ENCODE results near the gene PDS5B.

Gene PDS5B

DNA sequence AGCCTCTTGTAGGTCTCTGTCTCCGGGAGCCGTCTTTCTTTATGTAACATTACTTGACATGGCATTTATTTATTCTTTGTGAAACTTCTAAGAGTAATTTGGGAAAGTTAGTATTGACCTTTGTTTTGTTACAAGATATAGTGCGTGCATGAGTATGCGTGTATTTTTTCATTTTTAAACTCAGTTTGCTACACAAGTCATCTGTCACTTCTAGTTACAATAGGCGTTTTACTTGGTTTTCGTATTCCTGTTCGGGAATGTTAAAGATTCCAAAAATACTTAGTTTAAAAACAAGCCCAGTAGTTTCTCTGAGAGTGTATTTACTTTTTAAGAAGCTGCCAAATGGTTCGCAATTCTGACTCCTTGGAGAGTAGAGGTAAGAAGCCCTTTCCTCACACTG lies 3.2 kb downstream of the PDS5B start:
- no peak for DNase-seq (ENCODE audit: low read depth)
- no peak overlapping the region for H3K4me3 ChIP-seq (ENCODE audit: low read depth, low read length)

GRCh38 chr13:32590266-32590665 lies 4.0 kb downstream of the PDS5B start:
- DNase-seq (ENCODE audit: low read depth): no peak
- no peak for TF ChIP-seq CTCF (IDR thresholded peaks at IDR 0.05; ENCODE audit: insufficient read depth, low read depth, low read length, missing control alignments)
- no peak overlapping the region for H3K4me3 ChIP-seq (ENCODE audit: low read depth, low read length)

More for the DNA sequence above, 3.2 kb downstream of the PDS5B start:
- no peak for TF ChIP-seq CTCF (IDR thresholded peaks at IDR 0.05; ENCODE audit: insufficient read depth, low read depth, low read length, missing control alignments)

GRCh38 chr13:32592082-32592481 lies 5.8 kb downstream of the PDS5B start:
- no peak for TF ChIP-seq CTCF (IDR thresholded peaks at IDR 0.05; ENCODE audit: insufficient read depth, low read depth, low read length, missing control alignments)
- DNase-seq (ENCODE audit: low read depth): no peak
- H3K4me3 ChIP-seq (ENCODE audit: low read depth, low read length): no peak overlapping the region

DNA sequence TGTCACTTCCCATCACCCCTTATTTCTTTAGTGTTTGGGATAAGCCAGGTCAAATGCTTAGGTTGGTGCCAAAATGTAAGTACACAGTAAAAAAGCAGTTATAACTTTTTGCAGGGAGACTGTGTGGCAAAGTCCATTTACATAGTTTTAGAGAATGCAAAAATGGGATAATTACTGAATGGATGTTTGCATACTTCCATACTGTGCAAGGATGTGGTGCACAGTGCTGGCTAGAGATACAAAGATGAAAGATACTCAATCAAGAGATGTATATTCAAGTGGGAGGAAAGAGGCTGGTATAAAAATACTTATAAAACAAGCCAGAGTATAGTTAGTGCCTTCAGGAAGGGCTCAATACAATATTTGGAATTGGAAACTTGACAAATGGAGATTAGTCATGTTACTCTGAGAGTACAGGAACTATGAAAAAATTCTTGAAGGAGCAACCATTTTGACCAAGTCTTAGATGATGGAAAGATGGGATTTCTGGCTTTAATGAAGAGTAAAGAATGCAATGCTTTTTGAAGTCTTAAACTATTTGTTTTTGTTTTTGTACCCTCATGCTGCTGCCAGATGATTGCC lies 8.0 kb downstream of the PDS5B start:
- DNase-seq (ENCODE audit: low read depth): no peak
- TF ChIP-seq CTCF (IDR thresholded peaks at IDR 0.05; ENCODE audit: insufficient read depth, low read depth, low read length, missing control alignments): no peak
- no peak overlapping the region for H3K4me3 ChIP-seq (ENCODE audit: low read depth, low read length)

- H3K4me3 ChIP-seq (ENCODE audit: low read depth, low read length): no peak overlapping the region
- TF ChIP-seq CTCF (IDR thresholded peaks at IDR 0.05; ENCODE audit: insufficient read depth, low read depth, low read length, missing control alignments): no peak
- no peak for DNase-seq (ENCODE audit: low read depth)
Observed at GRCh38 chr13:32595306-32595705, 9.1 kb downstream of the PDS5B start.

GRCh38 chr13:32600890-32601289 lies 14.6 kb downstream of the PDS5B start:
- no peak overlapping the region for H3K4me3 ChIP-seq (ENCODE audit: low read depth, low read length)
- TF ChIP-seq CTCF (IDR thresholded peaks at IDR 0.05; ENCODE audit: insufficient read depth, low read depth, low read length, missing control alignments): no peak
- no peak for DNase-seq (ENCODE audit: low read depth)

DNA sequence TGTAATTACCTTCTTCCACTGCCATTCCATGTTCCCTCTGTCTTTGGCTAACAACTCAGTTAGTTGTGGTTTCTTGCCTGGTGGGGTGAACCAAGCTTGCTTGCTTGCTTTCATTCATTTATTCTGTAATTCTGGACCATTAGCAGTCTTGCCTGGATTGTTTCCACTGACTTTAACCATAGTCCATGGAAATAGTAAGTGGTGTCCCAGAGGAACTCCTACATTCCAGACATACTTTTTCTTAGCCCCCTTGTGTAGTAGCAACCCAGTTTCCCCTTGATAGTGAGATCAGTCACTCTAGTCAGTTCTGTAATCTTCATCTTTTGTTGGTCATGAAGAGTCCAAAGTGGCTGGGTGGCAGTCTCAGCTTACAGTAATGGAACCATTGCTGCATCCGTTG lies 23.2 kb downstream of the PDS5B start:
- TF ChIP-seq CTCF (IDR thresholded peaks at IDR 0.05; ENCODE audit: insufficient read depth, low read depth, low read length, missing control alignments): no peak
- DNase-seq (ENCODE audit: low read depth): no peak

More for the DNA sequence above, 23.2 kb downstream of the PDS5B start:
- H3K4me3 ChIP-seq (ENCODE audit: low read depth, low read length): no peak overlapping the region

Data from GM12865 (cell line).